ENCODE measurements around the gene FFAR1. TPM values are rescaled to one million over a fixed set of nuclear protein-coding genes. Genes with fewer than 3 reads are reported as not detected.

Gene FFAR1
- total RNA-seq, 1 donor from 2014 or later = 0.18 TPM

- intact Hi-C loops (cut with micrococcal nuclease) = no loop called here
- no peak for DNase-seq (ENCODE audit: low spot score)
- no peaks in the 10 kb centered on the region for H3K4me1 Mint-ChIP-seq (ENCODE audit: low read depth)
- H3K9me3 Mint-ChIP-seq = no peaks in the 10 kb centered on the region
- H3K27ac Mint-ChIP-seq = no peak overlapping the region
- no peak overlapping the region for H3K4me3 Mint-ChIP-seq
- no peaks in the 10 kb centered on the region for H3K36me3 Mint-ChIP-seq (ENCODE audit: low read depth)
- peaks cover 5% of the 10 kb centered on the region for H3K27me3 Mint-ChIP-seq (ENCODE audit: insufficient read depth)
Observed at GRCh38 chr19:35397064-35397463, 49.4 kb downstream of the FFAR1 start.

Other genes with a start within 250 kb of the FFAR1 start
- gene FXYD3, start 232.1 kb upstream of the FFAR1 start, total RNA-seq = not detected in 2 replicates
- gene LGI4, start 212.8 kb upstream of the FFAR1 start, total RNA-seq = not detected in 2 replicates
- not detected in 2 replicates for gene FXYD1, start 209.1 kb upstream of the FFAR1 start, total RNA-seq
- 0.39 TPM in 1 of 2 replicates, not detected in the other for gene FXYD7, start 204.6 kb upstream of the FFAR1 start, total RNA-seq
- 299 and 309 TPM in 2 replicates for gene FXYD5, start 193.2 kb upstream of the FFAR1 start, total RNA-seq
- gene FAM187B, start 119.2 kb upstream of the FFAR1 start, total RNA-seq = not detected in 2 replicates
- 2.7 and 4.0 TPM in 2 replicates for gene LSR, start 98.9 kb upstream of the FFAR1 start, total RNA-seq
- 156 and 164 TPM in 2 replicates for gene USF2, start 78.9 kb upstream of the FFAR1 start, total RNA-seq
- gene HAMP, start 65.4 kb upstream of the FFAR1 start, total RNA-seq = 0.57 and 0.96 TPM in 2 replicates
- not detected in 2 replicates for gene MAG, start 55.7 kb upstream of the FFAR1 start, total RNA-seq
- 4.7 and 5.1 TPM in 2 replicates for gene CD22, start 18.7 kb upstream of the FFAR1 start, total RNA-seq
- gene FFAR3, start 10.6 kb downstream of the FFAR1 start, total RNA-seq = 0.20 and 0.36 TPM in 2 replicates
- gene GPR42, start 23.2 kb downstream of the FFAR1 start, total RNA-seq = 0.20 TPM in 1 of 2 replicates, not detected in the other
- not detected in 2 replicates for gene FFAR2, start 100.4 kb downstream of the FFAR1 start, total RNA-seq
- gene KRTDAP, start 142.6 kb downstream of the FFAR1 start, total RNA-seq = not detected in 2 replicates
- gene DMKN, start 165.7 kb downstream of the FFAR1 start, total RNA-seq = not detected in 2 replicates
- gene SBSN, start 180.4 kb downstream of the FFAR1 start, total RNA-seq = not detected in 2 replicates
- gene GAPDHS, start 185.6 kb downstream of the FFAR1 start, total RNA-seq = not detected in 2 replicates
- 122 and 123 TPM in 2 replicates for gene TMEM147, start 197.7 kb downstream of the FFAR1 start, total RNA-seq
- not detected in 2 replicates for gene ATP4A, start 215.8 kb downstream of the FFAR1 start, total RNA-seq
- gene PMIS2, start 238.3 kb downstream of the FFAR1 start, total RNA-seq = not detected in 2 replicates